Endothelial cell of umbilical vein (primary cell): ENCODE results near the gene NAIP. TPM values are rescaled to one million over a fixed set of nuclear protein-coding genes. Genes with fewer than 3 reads are reported as not detected.
"Not testable (repeated sequence)": the region's sequence is repeated elsewhere in the genome, so short reads cannot be mapped to it uniquely, and the experiment has no call there.

Experiments used
- Bru-seq: library from RNA; stranded (reverse); fragments of 400-500 nt; gene quantifications from one replicate; lab custom pipeline; 2021; lab: Mats Ljungman, UMichigan
- BruChase-seq, 2 experiments: library from RNA; stranded (reverse); fragments of 400-500 nt; gene quantifications; one replicate each; lab custom pipeline; 2021; lab: Mats Ljungman, UMichigan
- BruUV-seq: library from RNA; stranded (reverse); fragments of 400-500 nt; replicated peaks from 2 replicates; lab custom pipeline; 2021; lab: Mats Ljungman, UMichigan
- CTCF ChIA-PET: fragments of 300-600, 350-600 bp; sonication (Branson Sonifier 250); formaldehyde crosslinking; loops from one replicate; lab custom pipeline; 2021; ENCODE audit warnings: antibody characterized with exemption, inconsistent platforms; lab: Charles Lee
- POLR2A ChIA-PET: fragments of 300-600, 350-600 bp; sonication (Branson Sonifier 250); formaldehyde crosslinking; loops from one replicate; lab custom pipeline; 2021; ENCODE audit warnings: antibody characterized with exemption, inconsistent platforms; lab: Charles Lee
- DNase-seq: peaks from one replicate; pipeline ENCODE4 v3.0.0-alpha.2; 2011; ENCODE audit warnings: low read depth, low spot score
- FAIRE-seq: peaks from 2 replicates; lab custom pipeline; 2011; peaks lifted over from hg19 to GRCh38; lab: Jason Lieb, UNC
- H2AFZ ChIP-seq: 2 replicates; pipeline ENCODE4 v1.6.0; 2012; ENCODE audit warnings: low read depth, low read length, control low read depth, inconsistent platforms
- H3K27ac ChIP-seq: 2 replicates; pipeline ENCODE4 v1.5.1; 2011; ENCODE audit warnings: low read depth, mild to moderate bottlenecking, control low read depth, low read length, moderate library complexity; ENCODE audit not compliant: insufficient read depth
- H3K27me3 ChIP-seq, 2 experiments: 2 replicates each; pipeline versions ENCODE4 v1.6.0 to v1.6.1; 2011; ENCODE audit warnings: low read length in 2 of 2, mixed read lengths in 1 of 2; ENCODE audit not compliant: control insufficient read depth in 2 of 2, insufficient read depth in 2 of 2
- H3K36me3 ChIP-seq, 2 experiments: 2 replicates in 1 of 2; 3 replicates in 1 of 2; pipeline ENCODE4 v1.5.1; 2011; ENCODE audit warnings: low read length in 2 of 2, mild to moderate bottlenecking in 1 of 2, moderate library complexity in 1 of 2; ENCODE audit not compliant: control insufficient read depth in 2 of 2, insufficient read depth in 2 of 2; ENCODE audit errors: extremely low read depth in 1 of 2
- H3K4me1 ChIP-seq: 3 replicates; pipeline ENCODE4 v1.5.1; 2011; ENCODE audit warnings: mild to moderate bottlenecking, low read length; ENCODE audit not compliant: control insufficient read depth, insufficient read depth; ENCODE audit errors: extremely low read depth
- H3K4me2 ChIP-seq: 2 replicates; pipeline ENCODE4 v1.6.1; 2011; ENCODE audit warnings: low read length, control low read depth, mixed read lengths; ENCODE audit not compliant: insufficient read depth
- H3K4me3 ChIP-seq, 3 experiments: fragments of 200-600 bp in 1 of 3; sonication (generic), shearing (Covaris generic) in 1 of 3; replicated peaks in 1 of 3; 2 replicates each; pipeline ENCODE4 v1.5.1; 2011 to 2016; ENCODE audit warnings: control low read depth in 3 of 3, low read length in 3 of 3, mild to moderate bottlenecking in 2 of 3, inconsistent platforms in 1 of 3, low read depth in 1 of 3, moderate library complexity in 1 of 3; ENCODE audit not compliant: insufficient read depth in 1 of 3
- H3K79me2 ChIP-seq: 2 replicates; pipeline ENCODE4 v1.6.0; 2012; ENCODE audit warnings: low read length, inconsistent platforms; ENCODE audit not compliant: control insufficient read depth, insufficient read depth
- H3K9ac ChIP-seq: replicated peaks from 2 replicates; pipeline ENCODE3; 2011; ENCODE audit warnings: low read length, control low read depth; ENCODE audit not compliant: insufficient read depth; ENCODE audit errors: extremely low read depth
- H3K9me1 ChIP-seq: replicated peaks from 3 replicates; pipeline ENCODE4 v1.6.0; 2011; ENCODE audit warnings: mild to moderate bottlenecking, low read length; ENCODE audit not compliant: control insufficient read depth, insufficient read depth; ENCODE audit errors: extremely low read depth
- H3K9me3 ChIP-seq: replicated peaks from 2 replicates; pipeline ENCODE4 v1.5.1; 2012; ENCODE audit warnings: low read length, inconsistent platforms; ENCODE audit not compliant: control insufficient read depth, insufficient read depth
- H4K20me1 ChIP-seq: replicated peaks from 2 replicates; pipeline ENCODE3; 2011; ENCODE audit warnings: mild to moderate bottlenecking, low read length; ENCODE audit not compliant: control insufficient read depth, insufficient read depth; ENCODE audit errors: extremely low read depth
- dilution Hi-C: fragments of 300-500 bp; cut with MboI; formaldehyde crosslinking; loops from one replicate; pipeline ENCODE4 v1.15.0; 2019; ENCODE audit warnings: low sequenced_read_pairs; ENCODE audit not compliant: extremely low pct_ligation_motif_present
- intact Hi-C: fragments of 100-400 bp; cut with micrococcal nuclease; formaldehyde crosslinking; loops from one replicate; pipeline ENCODE4 v1.10.0; 2022
- long read RNA-seq: library from polyadenylated mRNA; stranded (forward); transcript quantifications from one replicate; pipeline ENCODE4 v2.0.0, GENCODE V29; 2021
- polyA minus RNA-seq, 3 experiments: library from RNA; depleted of rRNA, polyadenylated mRNA; stranded (reverse); fragments of >200 nt; gene quantifications; 1 replicate in 1 of 3; 2 replicates in 2 of 3; pipeline ENCODE4 v1.2.3, GENCODE V29; 2011
- polyA plus RNA-seq, 4 experiments: library from polyadenylated mRNA; depleted of rRNA in 3 of 4; stranded (reverse) in 3 of 4; unstranded in 1 of 4; fragments of >200 nt; gene quantifications; 2 replicates each; pipeline versions ENCODE4 v1.2.1 to v1.2.3, GENCODE V29; 2011 to 2012; ENCODE audit warnings: missing spikeins in 1 of 4
- total RNA-seq: library from RNA; stranded (reverse); gene quantifications from 2 replicates; pipeline ENCODE4 v1.2.3, GENCODE V29; 2021

NAIP gene
- total RNA-seq, result 6.7 and 7.3 TPM in 2 replicates
- polyA plus RNA-seq, result 1.1 and 1.3 TPM in 2 replicates
- 0.85 and 0.94 TPM in 2 replicates for polyA plus RNA-seq (2011; cell fraction: cytosol; rRNA removed)
- 7.7 and 8.2 TPM in 2 replicates for polyA plus RNA-seq (2011; cell fraction: nucleus; rRNA removed)
- polyA plus RNA-seq (2012), result 1.2 TPM in 2 replicates
- 4.4 and 8.1 TPM in 2 replicates for polyA minus RNA-seq
- polyA minus RNA-seq (2011; cell fraction: cytosol; rRNA and poly(A)+ RNA removed), result 1.7 TPM
- 12.5 and 21.3 TPM in 2 replicates for polyA minus RNA-seq (2011; cell fraction: nucleus; rRNA and poly(A)+ RNA removed)
- Bru-seq, nascent RNA, result percentile 19 among the genes with signal in this experiment
- percentile 28 among the genes with signal in this experiment for BruChase-seq, experiment 1, labeled RNA remaining after a 6-hour chase
- BruChase-seq, experiment 2, labeled RNA remaining after a 2-hour chase, result percentile 33 among the genes with signal in this experiment
- long read RNA-seq, partial matches to known transcripts, result 0 of 2 reads
- long read RNA-seq, other reads (novel, unspliced or antisense), result 2 of 2 reads

GRCh38 chr5:71025289-71025953 is at the start of gene NAIP:
Gene NAIP (minus strand): TSS chr5:71025339. CDS start chr5:71012915, 12,424 bp downstream.
- H3K36me3 ChIP-seq, CTCF ChIA-PET, H3K9me1 ChIP-seq, H3K9me3 ChIP-seq, H4K20me1 ChIP-seq, H3K4me1 ChIP-seq, H3K9ac ChIP-seq, dilution Hi-C loops, H3K27me3 ChIP-seq, FAIRE-seq, H3K4me3 ChIP-seq, POLR2A ChIA-PET, H3K79me2 ChIP-seq, H3K4me2 ChIP-seq, H2AFZ ChIP-seq, DNase-seq, intact Hi-C loops, BruUV-seq, H3K27ac ChIP-seq: not testable (repeated sequence)

- CTCF ChIA-PET, H3K4me1 ChIP-seq, H3K9ac ChIP-seq, H3K27me3 ChIP-seq, H3K4me2 ChIP-seq, H3K79me2 ChIP-seq, intact Hi-C loops, H3K4me3 ChIP-seq, H4K20me1 ChIP-seq, dilution Hi-C loops, H3K27ac ChIP-seq, H3K36me3 ChIP-seq, H2AFZ ChIP-seq, POLR2A ChIA-PET, H3K9me1 ChIP-seq, DNase-seq, H3K9me3 ChIP-seq, FAIRE-seq, BruUV-seq: not testable (repeated sequence)
Measured at GRCh38 chr5:71067262-71067928, 42.3 kb upstream of the NAIP start, which contains the start of gene GTF2H2. Gene GTF2H2 (minus strand): TSS chr5:71067676. CDS start chr5:71062763, 4,913 bp downstream.

GRCh38 chr5:71061322-71061721 is 36.2 kb upstream of the NAIP start:
- H4K20me1 ChIP-seq, FAIRE-seq, H2AFZ ChIP-seq, POLR2A ChIA-PET, DNase-seq, intact Hi-C loops, CTCF ChIA-PET, BruUV-seq, dilution Hi-C loops, H3K27me3 ChIP-seq, H3K9me3 ChIP-seq, H3K9me1 ChIP-seq, H3K4me1 ChIP-seq, H3K27ac ChIP-seq, H3K79me2 ChIP-seq, H3K9ac ChIP-seq, H3K36me3 ChIP-seq, H3K4me2 ChIP-seq, H3K4me3 ChIP-seq: not testable (repeated sequence)
